ENCODE data around the gene STIM1.

The STIM1 gene

DNA sequence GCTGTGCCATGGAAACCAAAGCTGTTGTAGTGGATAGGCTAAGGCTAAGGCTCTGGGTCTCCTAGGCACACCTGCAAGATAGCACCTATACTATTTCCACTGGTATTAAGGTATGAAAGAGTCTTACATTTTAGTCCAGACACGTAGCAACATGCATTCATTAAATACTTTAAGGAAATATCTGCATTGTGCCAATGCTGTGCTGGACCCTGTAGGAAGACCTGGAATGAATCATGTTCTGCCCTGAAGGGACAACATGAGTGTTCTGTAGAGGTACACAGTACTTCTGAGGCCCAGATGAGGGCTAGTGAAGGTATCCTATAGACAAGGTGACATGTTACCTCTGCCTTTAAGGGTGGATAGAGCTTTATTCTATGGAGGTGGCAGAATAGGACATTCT is 204.0 kb downstream of the STIM1 start:
- Histone ChIP-seq H3K36me3 (ENCODE audit: low read length) (no peaks in the 10 kb centered on the region), H3K4me2 (ENCODE audit: low read depth, low read length, poor library complexity, severe bottlenecking) (no peak overlapping the region)

DNA sequence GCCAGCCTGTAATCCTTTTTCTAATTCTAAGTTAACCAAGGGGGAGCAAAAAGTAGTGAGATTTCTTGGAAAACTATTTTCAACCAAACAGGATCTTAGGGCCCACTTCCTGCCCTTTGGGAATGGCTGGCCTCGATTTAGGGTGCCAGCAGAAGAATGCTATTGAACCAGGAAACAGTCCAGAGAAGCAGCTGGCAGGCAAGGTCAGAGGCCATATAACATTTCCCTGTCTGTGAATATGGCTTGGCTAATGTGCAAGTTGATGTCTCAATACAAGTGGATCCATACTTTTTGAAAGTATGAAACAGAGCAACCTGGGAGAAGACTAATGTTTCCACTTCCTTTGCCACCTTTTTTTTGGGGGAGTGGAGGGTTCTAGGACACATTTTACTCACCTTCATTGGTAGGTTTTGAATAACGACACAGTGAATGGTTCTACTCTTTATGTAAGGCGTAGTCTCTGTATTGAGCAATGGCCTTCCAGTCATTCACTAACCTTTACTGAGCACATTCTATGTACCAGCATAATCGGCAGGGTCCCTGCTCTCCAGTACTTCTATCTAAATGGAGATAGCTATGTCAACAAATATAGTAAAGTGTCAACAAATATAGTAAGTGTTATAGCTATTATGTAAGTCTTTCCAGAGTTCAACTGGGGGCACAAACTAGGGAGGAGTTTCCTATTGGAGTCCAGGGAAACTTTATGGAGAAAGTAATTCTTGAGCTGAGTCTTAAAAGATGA is 204.9 kb downstream of the STIM1 start:
- Histone ChIP-seq H3K27me3 (ENCODE audit: low read length) (no peaks in the 10 kb centered on the region), H4K20me1 (ENCODE audit: low read depth, low read length) (no peaks in the 10 kb centered on the region), H3K36me3 (ENCODE audit: low read length) (no peaks in the 10 kb centered on the region), H3K4me2 (ENCODE audit: low read depth, low read length, poor library complexity, severe bottlenecking) (no peak overlapping the region), H3K9me3 (ENCODE audit: insufficient read depth, low read length) (no peaks in the 10 kb centered on the region), H3K4me3 (ENCODE audit: insufficient read depth, low read length, poor library complexity, severe bottlenecking) (no peak overlapping the region), H3K27ac (ENCODE audit: low read depth, low read length) (no peak overlapping the region), H3F3A (ENCODE audit: insufficient read depth) (no peaks in the 10 kb centered on the region), H3K9ac (ENCODE audit: low read length) (no peak overlapping the region), H2AFZ (ENCODE audit: low read depth, low read length, severe bottlenecking) (no peak overlapping the region), H3K9me2 (replicated peaks; ENCODE audit: insufficient read depth, low read length) (no peaks in the 10 kb centered on the region), H3K79me2 (ENCODE audit: insufficient read depth, low read length) (no peaks in the 10 kb centered on the region)
- TF ChIP-seq EZH2phosphoT487 (conservative IDR thresholded peaks at IDR 0.05; ENCODE audit: low read length), result no peak
- no peak for TF ChIP-seq CTCF (IDR thresholded peaks at IDR 0.05; ENCODE audit: insufficient read depth, low read length, poor library complexity, severe bottlenecking)

More for the DNA sequence above, 204.0 kb downstream of the STIM1 start:
- Histone ChIP-seq H3K9me2 (replicated peaks; ENCODE audit: insufficient read depth, low read length) (no peaks in the 10 kb centered on the region), H3K4me3 (ENCODE audit: insufficient read depth, low read length, poor library complexity, severe bottlenecking) (no peak overlapping the region), H3K27ac (ENCODE audit: low read depth, low read length) (no peak overlapping the region), H3K27me3 (ENCODE audit: low read length) (no peaks in the 10 kb centered on the region), H4K20me1 (ENCODE audit: low read depth, low read length) (no peaks in the 10 kb centered on the region), H3K79me2 (ENCODE audit: insufficient read depth, low read length) (no peaks in the 10 kb centered on the region), H3K9ac (ENCODE audit: low read length) (no peak overlapping the region), H3F3A (ENCODE audit: insufficient read depth) (no peaks in the 10 kb centered on the region), H3K9me3 (ENCODE audit: insufficient read depth, low read length) (no peaks in the 10 kb centered on the region), H2AFZ (ENCODE audit: low read depth, low read length, severe bottlenecking) (no peak overlapping the region)
- TF ChIP-seq CTCF (IDR thresholded peaks at IDR 0.05; ENCODE audit: insufficient read depth, low read length, poor library complexity, severe bottlenecking), result no peak
- no peak for TF ChIP-seq EZH2phosphoT487 (conservative IDR thresholded peaks at IDR 0.05; ENCODE audit: low read length)

GRCh38 chr11:4061700-4062099 is 206.2 kb downstream of the STIM1 start:
- no peak overlapping the region for H3K9ac ChIP-seq (ENCODE audit: low read length)

More at GRCh38 chr11:4061700-4062099, 206.2 kb downstream of the STIM1 start:
- Histone ChIP-seq H3K27ac (ENCODE audit: low read depth, low read length) (no peak overlapping the region), H4K20me1 (ENCODE audit: low read depth, low read length) (no peaks in the 10 kb centered on the region), H3K79me2 (ENCODE audit: insufficient read depth, low read length) (no peaks in the 10 kb centered on the region), H3K36me3 (ENCODE audit: low read length) (no peaks in the 10 kb centered on the region), H3K4me2 (ENCODE audit: low read depth, low read length, poor library complexity, severe bottlenecking) (no peak overlapping the region), H3K4me3 (ENCODE audit: insufficient read depth, low read length, poor library complexity, severe bottlenecking) (no peak overlapping the region), H3K9me2 (replicated peaks; ENCODE audit: insufficient read depth, low read length) (no peaks in the 10 kb centered on the region), H3K9me3 (ENCODE audit: insufficient read depth, low read length) (no peaks in the 10 kb centered on the region), H3F3A (ENCODE audit: insufficient read depth) (no peaks in the 10 kb centered on the region), H3K27me3 (ENCODE audit: low read length) (no peaks in the 10 kb centered on the region), H2AFZ (ENCODE audit: low read depth, low read length, severe bottlenecking) (no peak overlapping the region)
- no peak for TF ChIP-seq CTCF (IDR thresholded peaks at IDR 0.05; ENCODE audit: insufficient read depth, low read length, poor library complexity, severe bottlenecking)
- no peak for TF ChIP-seq EZH2phosphoT487 (conservative IDR thresholded peaks at IDR 0.05; ENCODE audit: low read length)

Data from SU-DHL-6 (cell line).